Measurements from ENCODE around the gene TIMM23. TPM values are rescaled to one million over a fixed set of nuclear protein-coding genes. Genes with fewer than 3 reads are reported as not detected.

Gene TIMM23
- total and polyA plus RNA-seq, 10 of the 15 experiments (the other 5 are each of a cell fraction or from before 2014, with no cell fraction given), result 90.0 to 228 (median 120) TPM

- TF ChIP-seq CUX1 (IDR thresholded peaks at IDR 0.05; ENCODE audit: insufficient replicate concordance, low read depth, low read length), result no peak
Measured at GRCh38 chr10:46026106-46026505, 53.8 kb downstream of the TIMM23 start (continued).

GRCh38 chr10:46028584-46029460, 56.5 kb downstream of the TIMM23 start:
- in situ Hi-C loops (cut with MboI) (loop anchor here (5.0 to 10.0 kb wide), 3 partner anchors 567 to 1024 kb away; partner anchors contain the start of gene ZNF22), intact Hi-C loops (cut with micrococcal nuclease; ENCODE audit: unreplicated experiment) (loop anchor here (1.0 to 10.0 kb wide), 3 partner anchors 46 to 794 kb away; no protein-coding TSS in a partner anchor)
- Histone ChIP-seq H4K20me1 (ENCODE audit: control insufficient read depth, insufficient read depth) (no peaks in the 10 kb centered on the region; the same call in 1 of the 2 replicates), H3K9ac (ENCODE audit: control insufficient read depth, insufficient read depth, low read length) (peak overlapping the region; percentile 89), H3K9me3 (replicated peaks; ENCODE audit: control insufficient read depth, insufficient read depth, low read length) (no peaks in the 10 kb centered on the region), H3K36me3 (ENCODE audit: control insufficient read depth in 2 of 2, insufficient read depth in 2 of 2, low read length in 1 of 2) (0 out of 4 replicates have a peak, but pooled peaks cover 0 to 3% of the 10 kb centered on the region in 2 experiments), H3K4me3 (peak overlapping the region; percentile 73), H3K79me2 (ENCODE audit: control insufficient read depth, insufficient read depth, low read length) (peaks cover 62% of the 10 kb centered on the region), H3K4me1 (ENCODE audit: control insufficient read depth, insufficient read depth, low read length) (peaks cover 2% of the 10 kb centered on the region), H3K27me3 (replicated peaks in 1 of 2; ENCODE audit: control insufficient read depth in 2 of 2, insufficient read depth in 2 of 2, low read length in 1 of 2) (no peaks in the 10 kb centered on the region), H2AFZ (ENCODE audit: control insufficient read depth, low read depth, low read length) (no peak overlapping the region), H3K4me2 (ENCODE audit: control insufficient read depth, insufficient read depth) (peak overlapping the region; percentile 73), H3K27ac (ENCODE audit: control insufficient read depth, insufficient read depth) (peak overlapping the region; percentile 80)
- RAD21 ChIA-PET (ENCODE audit: unreplicated experiment), result interaction anchor here (0.6 to 2.0 kb wide), 9 partner anchors 20 to 779 kb away, joined by 3 to 9 read pairs (median 4); no protein-coding TSS in a partner anchor
- 22% methylated on average over 6 of the region's 6 CpGs for WGBS (ENCODE audit: insufficient coverage, insufficient replicate concordance, low lambda C conversion rate, missing lambda C conversion rate)
- DNase-seq (ENCODE audit: low read depth, low spot score) (no peak), ATAC-seq (peak; percentile 63), FAIRE-seq (no peak)
- POLR2A ChIA-PET, result interaction anchor here (0.7 to 1.4 kb wide), 4 partner anchors 12 to 57 kb away, joined by 3 to 4 read pairs (median 3); partner anchors contain the start of gene TIMM23
- no TSS peak for BruUV-seq (replicated peaks)
- SMC1A ChIA-PET (ENCODE audit: uncharacterized antibody, unreplicated experiment), result interaction anchor here (0.5 to 2.3 kb wide), 9 partner anchors 9 to 564 kb away, joined by 3 to 12 read pairs (median 3); no protein-coding TSS in a partner anchor
- CTCF ChIA-PET, result interaction anchor here (1.2 to 4.5 kb wide), 15 partner anchors 11 to 794 kb away, joined by 3 to 60 read pairs (median 7); partner anchors contain the start of gene ZFAND4
- TF ChIP-seq RAD21 (IDR thresholded peaks at IDR 0.05; ENCODE audit: insufficient read depth, low read depth, low read length) (peak; percentile 80), NR2F1 (conservative IDR thresholded peaks at IDR 0.05) (no peak), ZNF592 (IDR thresholded peaks at IDR 0.05) (peak; percentile 34; the same call in 1 of the 2 replicates), SMARCA5 (IDR thresholded peaks at IDR 0.05) (peak; percentile 55), DPF2 (IDR thresholded peaks at IDR 0.05) (no peak)
